SK-N-SH treated with all-trans-retinoic acid at 6 μM for 48 hours (cell line): ENCODE data around the gene MMP24.

Experiments used
- ARNTL ChIP-seq: fragments of 450-650 bp; formaldehyde crosslinking; IDR thresholded peaks from 2 replicates; pipeline ENCODE4 v1.5.0; 2020; ENCODE audit warnings: low read depth, mild to moderate bottlenecking, moderate library complexity, borderline replicate concordance
- BACH2 ChIP-seq: fragments of 250-450 bp; sonication (Bioruptor Pico); IDR thresholded peaks from 2 replicates; pipeline ENCODE4 v1.9.0; 2021; ENCODE audit warnings: mild to moderate bottlenecking, borderline replicate concordance
- ESRRG ChIP-seq: fragments of 250-450 bp; sonication (Bioruptor Pico); IDR thresholded peaks from 2 replicates; pipeline ENCODE4 v1.6.1; 2021; ENCODE audit warnings: mild to moderate bottlenecking
- TCF4 ChIP-seq: fragments of 250-450 bp; sonication (Bioruptor Pico); IDR thresholded peaks from 2 replicates; pipeline ENCODE4 v1.8.0; 2021; ENCODE audit warnings: mild to moderate bottlenecking, moderate library complexity, borderline replicate concordance
- TOX ChIP-seq: fragments of 250-450 bp; sonication (Bioruptor Pico); IDR thresholded peaks from 2 replicates; pipeline ENCODE4 v1.8.0; 2021; ENCODE audit warnings: mild to moderate bottlenecking, moderate library complexity, borderline replicate concordance
- ZFP30 ChIP-seq: fragments of 450-650 bp; formaldehyde crosslinking; IDR thresholded peaks from 2 replicates; pipeline ENCODE4 v1.5.0; 2022; ENCODE audit warnings: mild to moderate bottlenecking, moderate library complexity
- ZNF70 ChIP-seq: fragments of 450-650 bp; formaldehyde crosslinking; IDR thresholded peaks from 2 replicates; pipeline ENCODE4 v1.5.0; 2020; ENCODE audit warnings: mild to moderate bottlenecking, moderate library complexity
- ZNF8 ChIP-seq: fragments of 450-650 bp; formaldehyde crosslinking; IDR thresholded peaks from 2 replicates; pipeline ENCODE4 v1.5.0; 2020; ENCODE audit warnings: mild to moderate bottlenecking, moderate library complexity
- TF ChIP-seq, protein P1 (sequence below): fragments of 250-450 bp; sonication (Bioruptor Pico); IDR thresholded peaks from 2 replicates; pipeline ENCODE4 v1.8.0; 2020; ENCODE audit warnings: mild to moderate bottlenecking, moderate library complexity, borderline replicate concordance

DNA sequence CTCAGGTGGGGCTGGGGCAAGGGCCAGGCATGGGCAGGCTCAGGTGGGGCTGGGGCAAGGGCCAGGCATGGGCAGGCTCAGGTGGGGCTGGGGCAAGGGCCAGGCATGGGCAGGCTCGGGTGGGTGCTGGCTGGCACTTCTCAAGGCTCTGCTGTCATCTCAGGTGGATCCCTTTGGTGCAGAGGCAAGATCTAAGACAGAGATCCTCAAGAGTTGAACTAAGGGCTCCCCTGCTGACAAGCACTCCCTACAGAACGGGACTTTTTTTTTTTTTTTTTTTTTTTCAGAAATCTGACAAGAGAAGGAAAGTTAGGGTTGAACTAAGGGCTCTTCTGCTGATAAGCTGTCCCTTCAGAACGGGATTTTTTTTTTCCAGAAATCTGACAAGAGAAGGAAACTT lies 26.5 kb downstream of the MMP24 start:
- TF ChIP-seq ARNTL, result no peak
- no peak for TF ChIP-seq ZNF8 (CRISPR knock-in tag)
- TF ChIP-seq BACH2, result no peak
- TF ChIP-seq TCF4 (CRISPR knock-in tag), result no peak
- no peak for TF ChIP-seq ZFP30 (CRISPR knock-in tag)
- no peak for TF ChIP-seq ZNF70 (CRISPR knock-in tag)
- TF ChIP-seq, protein P1, sequence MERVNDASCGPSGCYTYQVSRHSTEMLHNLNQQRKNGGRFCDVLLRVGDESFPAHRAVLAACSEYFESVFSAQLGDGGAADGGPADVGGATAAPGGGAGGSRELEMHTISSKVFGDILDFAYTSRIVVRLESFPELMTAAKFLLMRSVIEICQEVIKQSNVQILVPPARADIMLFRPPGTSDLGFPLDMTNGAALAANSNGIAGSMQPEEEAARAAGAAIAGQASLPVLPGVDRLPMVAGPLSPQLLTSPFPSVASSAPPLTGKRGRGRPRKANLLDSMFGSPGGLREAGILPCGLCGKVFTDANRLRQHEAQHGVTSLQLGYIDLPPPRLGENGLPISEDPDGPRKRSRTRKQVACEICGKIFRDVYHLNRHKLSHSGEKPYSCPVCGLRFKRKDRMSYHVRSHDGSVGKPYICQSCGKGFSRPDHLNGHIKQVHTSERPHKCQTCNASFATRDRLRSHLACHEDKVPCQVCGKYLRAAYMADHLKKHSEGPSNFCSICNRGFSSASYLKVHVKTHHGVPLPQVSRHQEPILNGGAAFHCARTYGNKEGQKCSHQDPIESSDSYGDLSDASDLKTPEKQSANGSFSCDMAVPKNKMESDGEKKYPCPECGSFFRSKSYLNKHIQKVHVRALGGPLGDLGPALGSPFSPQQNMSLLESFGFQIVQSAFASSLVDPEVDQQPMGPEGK, result no peak
- TF ChIP-seq TOX (CRISPR knock-in tag), result no peak
- no peak for TF ChIP-seq ESRRG
